NOMO-1 (cell line): ENCODE measurements around the gene MIPEP.
"Not testable (repeated sequence)": the region's sequence is repeated elsewhere in the genome, so short reads cannot be mapped to it uniquely, and the experiment has no call there.

Experiments
- DNase-seq, 2 experiments: peaks; one replicate each; lab custom pipeline; 2025; ENCODE audit not compliant: unreplicated experiment in 2 of 2; lab: John Stamatoyannopoulos, UW

MIPEP gene

GRCh38 chr13:23778002-23778652 lies 111.1 kb downstream of the MIPEP start:
- no peak for DNase-seq

GRCh38 chr13:23777575-23777870 lies 111.7 kb downstream of the MIPEP start:
- no peak for DNase-seq

- peak; percentile 4 to 93 for DNase-seq
These were observed 112.3 kb downstream of the MIPEP start for GRCh38 chr13:23776698-23777574.

GRCh38 chr13:23772717-23773116 lies 116.5 kb downstream of the MIPEP start:
- DNase-seq = no peak

GRCh38 chr13:23771956-23772355 lies 117.2 kb downstream of the MIPEP start:
- DNase-seq = no peak

GRCh38 chr13:23771552-23771951 lies 117.6 kb downstream of the MIPEP start:
- DNase-seq = peak; percentile 8 to 51

- no peak for DNase-seq
These were observed 118.2 kb downstream of the MIPEP start for GRCh38 chr13:23770973-23771372.

- DNase-seq = no peak
These were observed 118.8 kb downstream of the MIPEP start for GRCh38 chr13:23770428-23770827.

GRCh38 chr13:23769401-23769800 lies 119.8 kb downstream of the MIPEP start:
- DNase-seq = no peak

GRCh38 chr13:23767838-23768237 lies 121.4 kb downstream of the MIPEP start:
- no peak for DNase-seq

GRCh38 chr13:23766939-23767338 lies 122.3 kb downstream of the MIPEP start:
- no peak for DNase-seq

- DNase-seq = no peak
These were observed 122.9 kb downstream of the MIPEP start for GRCh38 chr13:23766283-23766682.

GRCh38 chr13:23765531-23765930 lies 123.7 kb downstream of the MIPEP start:
- DNase-seq = no peak

- no peak for DNase-seq
These were observed 125.9 kb downstream of the MIPEP start for GRCh38 chr13:23763318-23763717.

- not testable (repeated sequence) for DNase-seq
These were observed 127.4 kb downstream of the MIPEP start for GRCh38 chr13:23761760-23762159.

- DNase-seq = no peak
These were observed 129.2 kb downstream of the MIPEP start for GRCh38 chr13:23760000-23760399.

- DNase-seq = no peak
These were observed 130.2 kb downstream of the MIPEP start for GRCh38 chr13:23758798-23759527.

- DNase-seq = no peak
These were observed 134.2 kb downstream of the MIPEP start for GRCh38 chr13:23754997-23755396.

- DNase-seq = no peak
These were observed 134.7 kb downstream of the MIPEP start for GRCh38 chr13:23754506-23754905.

GRCh38 chr13:23753458-23753857 lies 135.7 kb downstream of the MIPEP start:
- no peak for DNase-seq

GRCh38 chr13:23752111-23753001 lies 136.8 kb downstream of the MIPEP start:
- peak; percentile 7 to 35 for DNase-seq
